Regular cardiac myocyte (primary cell): ENCODE data around the gene BCL6B. TPM values are rescaled to one million over a fixed set of nuclear protein-coding genes. Genes with fewer than 3 reads are reported as not detected.

Experiments used
- total RNA-seq: library from RNA; depleted of rRNA; stranded (reverse); fragments of >200 nt; gene quantifications from 2 replicates; pipeline ENCODE4 v1.2.3, GENCODE V29; 2014

The BCL6B gene, protein sequence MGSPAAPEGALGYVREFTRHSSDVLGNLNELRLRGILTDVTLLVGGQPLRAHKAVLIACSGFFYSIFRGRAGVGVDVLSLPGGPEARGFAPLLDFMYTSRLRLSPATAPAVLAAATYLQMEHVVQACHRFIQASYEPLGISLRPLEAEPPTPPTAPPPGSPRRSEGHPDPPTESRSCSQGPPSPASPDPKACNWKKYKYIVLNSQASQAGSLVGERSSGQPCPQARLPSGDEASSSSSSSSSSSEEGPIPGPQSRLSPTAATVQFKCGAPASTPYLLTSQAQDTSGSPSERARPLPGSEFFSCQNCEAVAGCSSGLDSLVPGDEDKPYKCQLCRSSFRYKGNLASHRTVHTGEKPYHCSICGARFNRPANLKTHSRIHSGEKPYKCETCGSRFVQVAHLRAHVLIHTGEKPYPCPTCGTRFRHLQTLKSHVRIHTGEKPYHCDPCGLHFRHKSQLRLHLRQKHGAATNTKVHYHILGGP
- 0.19 and 0.56 TPM in 2 replicates for total RNA-seq

DNA sequence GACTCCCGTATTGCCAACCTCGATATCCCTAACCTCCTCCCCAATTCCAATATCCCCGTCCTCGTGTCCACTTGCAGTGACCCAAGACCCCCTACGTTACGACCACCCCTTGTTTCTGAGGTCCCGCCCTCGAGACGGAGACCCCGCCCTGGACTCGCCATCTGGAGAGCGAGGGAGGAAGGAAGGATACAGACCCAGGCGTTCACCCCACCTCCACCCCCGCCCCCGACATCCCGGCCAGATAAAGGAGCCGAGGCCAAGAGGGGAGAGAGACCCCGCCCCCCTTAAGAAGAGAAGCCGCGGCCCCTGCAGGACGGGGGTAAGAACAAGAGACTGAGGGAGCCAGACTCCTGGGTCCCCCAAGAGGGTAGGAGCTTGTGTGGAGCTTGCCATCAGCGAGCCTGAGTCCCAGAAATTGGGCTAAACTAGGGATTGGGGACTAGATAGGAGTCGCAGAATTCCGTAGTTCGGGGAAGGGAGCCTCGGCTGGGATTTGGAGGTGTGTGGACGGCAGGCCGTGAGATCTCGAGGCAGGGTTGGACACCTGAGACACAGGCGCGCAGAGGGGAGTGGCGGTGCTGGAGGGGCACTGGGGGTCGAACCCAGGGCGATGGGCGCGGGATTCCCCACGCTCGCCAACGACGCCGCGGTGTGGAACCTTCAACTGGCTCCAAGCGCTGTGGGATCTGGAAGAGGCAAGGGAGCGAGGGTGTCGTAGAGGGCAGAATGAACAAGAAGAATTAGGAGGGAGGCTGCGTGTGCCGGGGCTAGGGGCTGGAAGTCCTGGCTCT is at the start of gene BCL6B:
TSS of gene BCL6B (plus strand) at position 270 of the 791 bp plus-strand sequence. CDS start 622 bp downstream, outside the sequence.

DNA sequence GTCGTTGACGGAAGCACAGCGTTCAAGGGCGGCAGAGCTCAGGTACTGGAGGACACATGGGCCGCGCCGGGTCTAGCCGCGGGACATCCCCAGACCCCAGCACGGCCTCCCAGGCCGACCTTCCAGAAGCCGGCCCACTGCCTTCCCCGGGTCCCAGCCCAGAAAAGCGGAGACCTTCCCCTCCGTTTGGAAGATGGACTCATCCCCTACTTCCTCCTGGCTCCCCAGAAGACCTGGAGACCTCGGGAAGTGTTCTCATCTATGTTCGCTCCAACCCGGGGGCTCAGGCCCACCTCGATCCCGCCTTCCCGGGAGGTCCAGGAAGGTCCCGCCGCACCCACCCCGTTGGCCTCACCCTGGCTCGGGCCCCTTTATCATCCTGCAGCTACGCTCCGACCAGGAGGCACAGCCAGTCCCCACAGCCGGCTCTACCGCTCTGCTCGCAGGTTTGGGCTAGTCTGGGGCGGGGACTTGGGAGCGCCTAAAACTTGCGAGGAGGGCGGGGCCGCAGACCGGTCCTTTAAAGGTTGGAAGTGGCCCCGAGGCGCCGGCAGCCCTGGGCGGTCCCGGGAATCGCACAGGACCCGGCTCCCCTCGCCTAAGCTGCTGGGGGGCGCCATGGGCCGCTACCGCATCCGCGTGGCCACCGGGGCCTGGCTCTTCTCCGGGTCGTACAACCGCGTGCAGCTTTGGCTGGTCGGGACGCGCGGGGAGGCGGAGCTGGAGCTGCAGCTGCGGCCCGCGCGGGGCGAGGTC is 27.2 kb upstream of the BCL6B start, which contains the start of gene ALOX12:
TSS of gene ALOX12 (plus strand) at position 550 of the 756 bp plus-strand sequence. CDS start at position 619, 69 bp downstream.

DNA sequence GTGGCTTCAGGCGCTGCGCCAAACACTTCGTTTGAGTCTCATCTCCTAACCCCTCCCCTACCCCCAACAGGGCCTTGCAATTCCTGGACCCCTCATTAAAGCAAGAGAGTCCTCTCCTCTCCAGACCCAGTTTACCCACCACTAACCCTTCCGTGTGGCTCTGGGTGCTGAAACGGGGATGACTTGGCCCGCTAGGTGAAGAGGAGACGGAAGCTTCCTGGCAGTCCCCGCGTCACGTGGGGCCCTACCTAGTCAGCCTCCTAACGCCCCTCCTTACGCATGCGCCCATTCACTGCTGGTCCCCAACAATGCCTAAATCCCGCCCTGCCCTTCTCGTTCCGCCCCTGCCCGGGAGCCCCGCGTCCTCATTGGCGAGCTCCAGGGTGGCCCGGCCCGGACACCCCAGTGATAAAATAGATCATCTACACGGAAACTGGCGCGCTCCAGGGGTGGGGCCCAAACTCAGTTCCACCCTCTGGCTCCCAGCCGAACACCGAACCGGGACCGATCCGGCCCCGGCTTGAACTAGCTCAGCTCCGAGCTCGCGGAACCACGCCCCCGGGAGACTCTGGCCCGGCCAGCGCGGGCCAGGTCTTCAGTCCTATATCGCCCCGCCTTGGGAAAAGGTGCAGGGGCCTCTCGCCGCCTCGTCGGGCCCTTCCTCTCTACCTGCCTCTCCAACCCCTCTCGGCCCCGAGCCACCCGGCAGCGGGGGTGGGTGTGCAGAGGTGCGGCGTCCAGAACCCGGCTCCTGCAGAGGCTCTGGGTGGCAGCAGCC is 12.9 kb downstream of the BCL6B start, which contains the start of gene SLC16A13:
TSS of gene SLC16A13 (plus strand) at position 425 of the 778 bp plus-strand sequence. CDS start 368 bp downstream, outside the sequence.

DNA sequence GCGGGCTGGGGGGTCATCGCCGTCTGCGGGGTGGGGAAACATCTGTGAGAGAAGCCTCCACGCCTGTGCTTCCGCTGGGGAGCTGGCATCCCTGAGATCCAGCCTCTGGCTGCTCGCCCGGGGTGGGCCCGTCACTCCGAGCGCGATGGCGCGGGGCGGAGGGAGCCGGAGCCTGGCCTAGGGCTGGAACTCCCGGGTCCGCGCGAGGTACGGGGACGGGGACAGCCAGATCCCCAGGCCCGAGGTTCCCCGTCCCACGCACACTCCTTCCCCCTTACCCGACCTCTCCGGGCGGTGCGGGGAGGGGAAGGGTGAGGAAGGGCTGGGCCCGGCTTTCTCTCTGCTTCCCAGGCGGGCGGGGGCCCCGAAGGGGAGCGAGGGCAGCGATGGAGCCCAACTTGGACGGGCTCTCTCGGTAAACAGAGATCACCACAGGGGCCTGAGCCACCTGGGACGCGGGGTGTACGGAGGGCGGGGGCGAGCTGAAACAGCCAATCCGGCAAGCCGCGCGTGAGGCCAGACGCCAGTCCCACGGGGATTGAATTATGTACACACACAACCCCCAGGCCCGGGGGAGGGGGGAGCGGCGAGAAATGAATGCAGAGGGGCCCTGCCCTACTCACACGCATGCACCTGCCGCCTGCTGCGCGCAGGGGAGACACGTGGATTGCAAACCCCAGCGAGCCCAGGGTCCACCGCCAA is 20.8 kb downstream of the BCL6B start, which contains the start of gene SLC16A11:
TSS of gene SLC16A11 (minus strand) at position 596 of the 702 bp plus-strand sequence. CDS start at position 17, 579 bp downstream.

Other genes with a start within 250 kb of the BCL6B start
- gene FBXO39, start 246.8 kb upstream of the BCL6B start, total RNA-seq: under 0.01 and 0.56 TPM in 2 replicates
- gene TEKT1, start 191.3 kb upstream of the BCL6B start, total RNA-seq: not detected in 2 replicates
- gene ALOX12, start 27.0 kb upstream of the BCL6B start, total RNA-seq: not detected in 2 replicates
- 19.7 and 20.6 TPM in 2 replicates for gene RNASEK, start 10.4 kb upstream of the BCL6B start, total RNA-seq
- gene SLC16A13, start 13.0 kb downstream of the BCL6B start, total RNA-seq: 0.28 and 1.2 TPM in 2 replicates
- gene SLC16A11, start 21.0 kb downstream of the BCL6B start, total RNA-seq: 0.85 TPM in 1 of 2 replicates, not detected in the other
- gene CLEC10A, start 57.2 kb downstream of the BCL6B start, total RNA-seq: not detected in 2 replicates
- gene ASGR2, start 91.8 kb downstream of the BCL6B start, total RNA-seq: not detected in 2 replicates
- gene ASGR1, start 156.3 kb downstream of the BCL6B start, total RNA-seq: 0.56 and 0.58 TPM in 2 replicates
- gene DLG4, start 196.8 kb downstream of the BCL6B start, total RNA-seq: 12.7 and 16.3 TPM in 2 replicates
- 261 and 425 TPM in 2 replicates for gene ACADVL, start 196.9 kb downstream of the BCL6B start, total RNA-seq
- gene DVL2, start 211.5 kb downstream of the BCL6B start, total RNA-seq: 49.8 and 59.5 TPM in 2 replicates
- 40.0 and 40.8 TPM in 2 replicates for gene PHF23, start 216.4 kb downstream of the BCL6B start, total RNA-seq
- gene GABARAP, start 219.4 kb downstream of the BCL6B start, total RNA-seq: 118 and 275 TPM in 2 replicates
- 14.4 and 19.9 TPM in 2 replicates for gene CTDNEP1, start 228.7 kb downstream of the BCL6B start, total RNA-seq
- gene ELP5, start 229.2 kb downstream of the BCL6B start, total RNA-seq: 22.0 and 57.3 TPM in 2 replicates
- 0.19 and 1.7 TPM in 2 replicates for gene CLDN7, start 239.4 kb downstream of the BCL6B start, total RNA-seq